Measurements from ENCODE around the gene BTRC. TPM values are rescaled to one million over a fixed set of nuclear protein-coding genes. Genes with fewer than 3 reads are reported as not detected.
A peak's percentile ranks its signal among the peaks of the same experiment; 100 is the strongest.
"Not testable (repeated sequence)": the region's sequence is repeated elsewhere in the genome, so short reads cannot be mapped to it uniquely, and the experiment has no call there.

BTRC gene
- total RNA-seq, 2 experiments from 2014 or later: 13.5 to 15.2 TPM

DNA sequence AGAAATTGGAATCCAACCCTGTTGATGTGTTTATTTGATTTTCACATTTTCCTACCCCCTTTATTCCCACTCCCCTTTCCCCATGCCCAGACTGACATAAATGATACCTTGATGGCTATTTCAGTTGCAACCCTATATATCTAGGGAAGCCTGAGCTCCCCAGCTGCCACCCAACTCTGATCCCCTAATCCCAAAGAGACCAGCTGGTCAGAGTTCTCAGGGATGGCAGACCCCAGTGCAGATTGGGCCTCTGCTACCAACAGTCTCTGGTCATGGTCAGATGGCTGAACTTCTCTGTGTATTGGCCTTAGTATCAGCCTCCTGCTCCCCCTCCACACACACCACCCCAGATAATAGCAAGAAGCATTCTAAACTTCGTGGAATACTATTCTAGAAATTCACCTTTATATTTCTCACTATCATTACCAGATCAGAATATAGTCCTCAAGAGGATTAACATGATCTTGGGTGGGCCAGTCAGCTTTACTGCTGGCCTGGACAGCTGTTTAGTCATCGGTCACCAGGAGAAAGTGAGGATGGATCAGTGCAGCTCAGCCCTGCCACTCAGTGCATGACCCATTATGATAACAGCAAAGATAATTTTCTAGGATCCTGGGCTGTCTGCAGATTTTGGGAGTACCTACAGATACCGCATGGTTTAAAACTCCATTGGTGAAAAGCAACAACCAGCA is 24.5 kb upstream of the BTRC start:
- no peaks in the 10 kb centered on the region for H3K9me3 Mint-ChIP-seq
- no peak for ATAC-seq (ENCODE audit: low read depth)
- H3K4me3 Mint-ChIP-seq: no peak overlapping the region
- POLR2A ChIA-PET: no interaction called here
- H3K27me3 Mint-ChIP-seq: peaks cover 15% of the 10 kb centered on the region
- no peak overlapping the region for H3K27ac Mint-ChIP-seq
- no peaks in the 10 kb centered on the region for H3K4me1 Mint-ChIP-seq
- no peaks in the 10 kb centered on the region for H3K36me3 Mint-ChIP-seq
- no peak for DNase-seq

DNA sequence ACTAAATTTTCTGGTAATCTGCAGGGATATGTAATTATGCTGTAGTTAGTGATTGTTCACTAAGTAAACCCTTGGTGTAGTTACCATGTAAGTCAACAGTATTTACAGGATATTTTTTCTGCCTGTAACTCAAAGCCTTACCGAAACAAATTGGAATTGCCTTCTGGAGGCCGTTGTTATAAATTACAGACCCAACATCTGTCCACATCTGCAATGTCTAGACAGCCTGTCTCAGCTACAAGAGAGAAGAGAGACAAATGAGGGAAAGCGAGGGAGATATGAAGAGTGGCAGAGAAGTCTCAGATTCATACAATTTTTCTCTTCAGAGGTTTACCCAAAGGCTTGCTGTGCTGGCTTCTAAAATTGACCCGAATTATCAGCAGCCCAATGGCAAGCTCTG is 23.7 kb upstream of the BTRC start:
- POLR2A ChIA-PET: no interaction called here
- H3K36me3 Mint-ChIP-seq: no peaks in the 10 kb centered on the region
- no peak for ATAC-seq (ENCODE audit: low read depth)
- H3K9me3 Mint-ChIP-seq: no peaks in the 10 kb centered on the region
- H3K27ac Mint-ChIP-seq: no peak overlapping the region
- DNase-seq: no peak
- H3K4me1 Mint-ChIP-seq: no peaks in the 10 kb centered on the region
- no peak overlapping the region for H3K4me3 Mint-ChIP-seq
- peaks cover 14% of the 10 kb centered on the region for H3K27me3 Mint-ChIP-seq

DNA sequence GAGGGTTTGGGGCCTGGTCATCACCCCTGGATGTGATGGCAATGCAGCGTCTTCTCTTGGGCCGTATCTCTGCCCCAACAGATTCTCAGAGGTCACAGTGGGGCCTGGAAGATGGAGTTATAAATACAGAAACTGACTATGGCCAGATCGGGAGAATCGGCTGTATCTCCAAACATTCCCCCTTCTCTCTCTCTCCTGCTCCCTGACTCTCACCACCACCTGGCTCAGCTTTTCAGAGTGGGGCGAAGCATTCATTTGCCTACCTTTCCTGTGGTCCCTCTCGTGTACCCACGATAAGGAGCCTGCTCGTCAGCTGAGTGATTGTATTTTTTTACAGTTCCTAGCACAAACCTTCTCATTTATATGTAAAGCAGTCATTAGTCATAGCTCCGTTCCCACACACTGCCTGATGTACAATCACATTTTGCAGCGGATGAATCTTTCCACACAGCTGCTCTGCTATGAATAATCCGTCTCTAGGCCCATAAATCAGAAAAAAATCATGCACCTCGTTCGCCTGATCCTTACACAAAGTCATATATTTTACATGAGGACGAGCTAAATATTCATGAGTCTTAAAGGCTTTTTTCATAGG is 23.2 kb upstream of the BTRC start:
- ATAC-seq (ENCODE audit: low read depth): no peak
- H3K27me3 Mint-ChIP-seq: peaks cover 14% of the 10 kb centered on the region
- no peak overlapping the region for H3K27ac Mint-ChIP-seq
- DNase-seq: no peak
- no peak overlapping the region for H3K4me3 Mint-ChIP-seq
- H3K36me3 Mint-ChIP-seq: no peaks in the 10 kb centered on the region
- H3K9me3 Mint-ChIP-seq: no peaks in the 10 kb centered on the region
- POLR2A ChIA-PET: no interaction called here
- no peaks in the 10 kb centered on the region for H3K4me1 Mint-ChIP-seq

- no peak overlapping the region for H3K4me3 Mint-ChIP-seq
- DNase-seq (no peak), ATAC-seq (ENCODE audit: low read depth) (no peak)
- peaks cover 15% of the 10 kb centered on the region for H3K27me3 Mint-ChIP-seq
- no peaks in the 10 kb centered on the region for H3K9me3 Mint-ChIP-seq
- H3K27ac Mint-ChIP-seq: no peak overlapping the region
- no peaks in the 10 kb centered on the region for H3K4me1 Mint-ChIP-seq
- no peaks in the 10 kb centered on the region for H3K36me3 Mint-ChIP-seq
- POLR2A ChIA-PET: no interaction called here
Measured at GRCh38 chr10:101331956-101332355, 22.0 kb upstream of the BTRC start.

- H3K4me1 Mint-ChIP-seq; DNase-seq; ATAC-seq (ENCODE audit: low read depth); H3K9me3 Mint-ChIP-seq; POLR2A ChIA-PET; H3K36me3 Mint-ChIP-seq; H3K27ac Mint-ChIP-seq; H3K4me3 Mint-ChIP-seq: not testable (repeated sequence)
- H3K27me3 Mint-ChIP-seq: peaks cover 15% of the 10 kb centered on the region
Measured at GRCh38 chr10:101334259-101334658, 19.7 kb upstream of the BTRC start.

DNA sequence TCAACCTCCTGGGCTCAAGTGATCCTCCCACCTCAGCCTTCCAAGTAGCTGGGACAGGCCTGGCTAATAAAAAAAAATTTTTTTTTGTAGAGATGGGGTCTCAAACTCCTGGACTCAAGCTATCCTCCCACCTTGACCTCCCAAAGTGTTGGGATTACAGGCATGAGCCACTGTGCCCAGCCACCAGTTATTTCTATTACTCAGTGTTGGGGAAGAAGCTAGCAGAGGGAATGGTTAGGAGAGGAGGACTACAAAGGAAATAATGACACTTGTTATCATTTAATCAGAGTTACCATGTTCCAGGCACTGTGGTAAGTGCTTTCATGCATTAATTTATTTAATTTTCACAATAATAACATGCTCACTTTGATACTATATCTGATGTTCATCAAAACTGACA is 17.6 kb upstream of the BTRC start:
- POLR2A ChIA-PET: no interaction called here
- DNase-seq (no peak), ATAC-seq (ENCODE audit: low read depth) (no peak)
- Mint-ChIP-seq H3K36me3 (no peaks in the 10 kb centered on the region), H3K4me3 (no peak overlapping the region), H3K27me3 (peaks cover 9% of the 10 kb centered on the region), H3K9me3 (no peaks in the 10 kb centered on the region), H3K4me1 (no peaks in the 10 kb centered on the region), H3K27ac (no peak overlapping the region)

GRCh38 chr10:101337836-101338235 is 16.1 kb upstream of the BTRC start:
- H3K27me3 Mint-ChIP-seq: peaks cover 9% of the 10 kb centered on the region
- DNase-seq: no peak
- POLR2A ChIA-PET: no interaction called here
- no peak overlapping the region for H3K4me3 Mint-ChIP-seq
- no peak for ATAC-seq (ENCODE audit: low read depth)
- no peaks in the 10 kb centered on the region for H3K4me1 Mint-ChIP-seq
- no peak overlapping the region for H3K27ac Mint-ChIP-seq
- H3K36me3 Mint-ChIP-seq: no peaks in the 10 kb centered on the region
- no peaks in the 10 kb centered on the region for H3K9me3 Mint-ChIP-seq

DNA sequence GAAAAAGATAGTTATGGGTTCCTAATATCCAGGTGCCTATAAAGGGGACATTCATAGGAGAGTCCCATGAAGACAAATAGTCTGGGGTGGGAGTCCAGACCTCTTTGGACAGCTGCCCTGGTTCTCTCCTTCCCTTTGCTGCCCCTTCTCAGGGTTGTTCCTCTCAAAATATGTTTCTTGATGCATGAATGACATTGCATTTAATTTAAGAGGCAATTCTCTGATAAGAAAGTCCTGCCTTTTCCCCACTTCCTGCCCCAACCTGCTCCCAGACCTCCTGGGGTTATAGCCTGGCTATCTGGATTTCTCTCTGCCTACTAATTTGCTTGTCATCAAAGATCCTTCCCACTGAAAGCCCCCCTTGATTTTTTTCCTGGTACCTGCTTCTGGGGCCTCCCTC is 12.5 kb upstream of the BTRC start:
- no peaks in the 10 kb centered on the region for H3K4me1 Mint-ChIP-seq
- H3K36me3 Mint-ChIP-seq: no peaks in the 10 kb centered on the region
- H3K9me3 Mint-ChIP-seq: no peaks in the 10 kb centered on the region
- H3K4me3 Mint-ChIP-seq: no peak overlapping the region
- ATAC-seq (ENCODE audit: low read depth) (no peak), DNase-seq (no peak)
- H3K27ac Mint-ChIP-seq: no peak overlapping the region
- H3K27me3 Mint-ChIP-seq: peaks cover 7% of the 10 kb centered on the region
- POLR2A ChIA-PET: no interaction called here

- Mint-ChIP-seq H3K27ac (no peak overlapping the region), H3K36me3 (no peaks in the 10 kb centered on the region), H3K27me3 (peaks cover 15% of the 10 kb centered on the region), H3K4me1 (peaks cover 2% of the 10 kb centered on the region), H3K9me3 (no peaks in the 10 kb centered on the region), H3K4me3 (no peak overlapping the region)
- no peak for DNase-seq
- no peak for ATAC-seq (ENCODE audit: low read depth)
- POLR2A ChIA-PET: no interaction called here
Measured at GRCh38 chr10:101346177-101346576, 7.8 kb upstream of the BTRC start.

GRCh38 chr10:101351017-101351416 is 2.9 kb upstream of the BTRC start:
- DNase-seq (no peak), ATAC-seq (ENCODE audit: low read depth) (no peak)
- H3K4me3 Mint-ChIP-seq: no peak overlapping the region
- peaks cover 16% of the 10 kb centered on the region for H3K4me1 Mint-ChIP-seq
- POLR2A ChIA-PET: no interaction called here
- peaks cover 1% of the 10 kb centered on the region for H3K9me3 Mint-ChIP-seq
- no peak overlapping the region for H3K27ac Mint-ChIP-seq
- peaks cover 16% of the 10 kb centered on the region for H3K27me3 Mint-ChIP-seq
- H3K36me3 Mint-ChIP-seq: peaks cover 4% of the 10 kb centered on the region

- Mint-ChIP-seq H3K27me3 (peaks cover 16% of the 10 kb centered on the region), H3K9me3 (peaks cover 1% of the 10 kb centered on the region), H3K4me1 (peaks cover 16% of the 10 kb centered on the region), H3K4me3 (no peak overlapping the region), H3K36me3 (peaks cover 4% of the 10 kb centered on the region), H3K27ac (no peak overlapping the region)
- DNase-seq (no peak), ATAC-seq (ENCODE audit: low read depth) (no peak)
- POLR2A ChIA-PET: no interaction called here
Measured at GRCh38 chr10:101351477-101351876, 2.5 kb upstream of the BTRC start.

DNA sequence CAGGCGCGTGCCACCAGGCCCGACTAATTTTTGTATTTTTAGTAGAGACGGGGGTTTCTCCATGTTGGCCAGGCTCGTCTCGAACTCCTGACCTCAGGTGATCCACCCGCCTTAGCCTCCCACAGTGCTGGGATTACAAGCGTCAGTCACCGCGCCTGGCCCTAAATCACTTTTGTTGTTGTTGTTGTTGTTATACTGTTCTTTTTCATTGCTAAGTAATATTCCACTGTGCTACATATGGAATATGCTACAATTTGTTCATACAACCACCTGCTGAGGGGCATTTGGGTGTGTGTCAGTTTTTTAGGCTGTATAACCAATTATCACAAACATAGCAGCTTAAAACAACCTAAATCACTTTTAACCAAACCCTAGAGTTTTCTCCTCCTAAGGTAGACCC is 1.1 kb upstream of the BTRC start:
- H3K4me3 Mint-ChIP-seq; POLR2A ChIA-PET; H3K9me3 Mint-ChIP-seq; H3K36me3 Mint-ChIP-seq; DNase-seq; ATAC-seq (ENCODE audit: low read depth); H3K27ac Mint-ChIP-seq: not testable (repeated sequence)
- Mint-ChIP-seq H3K27me3 (peaks cover 16% of the 10 kb centered on the region), H3K4me1 (peaks cover 16% of the 10 kb centered on the region)

DNA sequence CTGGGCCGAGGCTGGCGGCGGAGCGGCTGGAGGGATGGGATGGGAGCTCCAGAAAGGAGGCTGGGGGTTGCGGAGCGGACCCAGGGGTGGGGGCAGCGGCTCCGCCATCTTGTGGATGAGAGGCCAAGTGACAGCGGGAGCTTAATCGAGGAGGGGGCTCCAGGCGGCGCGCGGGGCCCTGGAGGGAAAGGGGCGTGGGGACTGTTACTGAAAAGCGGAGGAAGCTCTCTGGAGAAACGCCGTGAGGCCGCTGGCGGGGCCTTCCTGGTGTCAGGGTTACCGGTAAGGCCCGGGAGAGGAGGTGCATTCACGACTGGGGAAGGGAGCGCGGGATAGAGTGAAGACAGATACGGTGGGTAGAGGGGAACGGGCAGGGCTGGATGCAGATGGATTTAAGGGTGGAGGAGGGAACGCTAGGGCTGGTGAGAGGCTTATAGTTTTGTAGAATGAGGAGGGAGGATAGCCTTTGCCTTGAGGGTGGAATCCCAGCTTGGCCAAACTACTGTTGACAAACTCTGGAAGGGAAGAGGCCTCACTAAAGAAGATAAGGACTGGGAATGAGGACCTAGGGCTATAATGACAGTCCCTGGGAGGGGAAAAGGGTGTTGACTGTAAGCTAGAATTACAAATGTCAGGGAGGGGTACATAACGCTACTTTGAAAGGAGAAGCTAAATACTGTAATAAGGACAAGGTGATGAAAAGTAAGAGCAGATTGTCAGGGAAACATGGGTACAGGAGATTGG is 535 bp downstream of the BTRC start:
- POLR2A ChIA-PET: no interaction called here
- ATAC-seq (ENCODE audit: low read depth) (peak; percentile 19), DNase-seq (no peak)
- peak overlapping the region; percentile 97 for H3K4me3 Mint-ChIP-seq
- peaks cover 6% of the 10 kb centered on the region for H3K36me3 Mint-ChIP-seq
- H3K27ac Mint-ChIP-seq: peak overlapping the region; percentile 97
- peaks cover 14% of the 10 kb centered on the region for H3K4me1 Mint-ChIP-seq
- H3K9me3 Mint-ChIP-seq: peaks cover 1% of the 10 kb centered on the region
- peaks cover 10% of the 10 kb centered on the region for H3K27me3 Mint-ChIP-seq

DNA sequence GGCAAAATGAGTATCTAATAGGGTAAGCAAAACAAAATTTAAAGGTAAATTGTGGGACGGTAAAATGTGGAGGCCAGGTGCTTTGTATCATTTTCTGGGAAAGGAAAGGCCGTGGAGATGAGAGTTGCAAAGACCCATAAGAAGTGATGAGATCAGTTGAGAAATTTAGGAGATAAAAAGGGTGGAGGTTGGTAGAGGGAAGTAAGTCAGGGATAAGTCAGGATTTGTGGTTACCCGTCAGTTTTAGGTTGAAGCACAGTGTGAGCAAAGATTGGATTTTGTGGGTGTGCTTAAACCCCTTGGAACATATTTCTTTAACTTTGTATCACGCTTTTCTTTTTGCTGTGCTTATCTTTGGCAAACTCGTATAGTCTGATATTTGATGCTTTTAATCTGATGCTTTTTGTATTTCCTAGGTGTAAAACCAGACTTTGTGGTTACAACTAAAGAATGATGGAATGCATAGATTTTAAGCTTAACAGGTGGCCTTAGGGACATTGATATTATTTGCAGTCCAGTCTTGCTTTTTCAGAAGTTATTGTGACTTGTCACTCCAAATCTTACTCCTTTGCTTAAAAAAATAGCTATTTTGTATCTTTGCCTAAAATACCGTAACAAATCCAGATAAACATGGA is 1.2 kb downstream of the BTRC start:
- H3K27me3 Mint-ChIP-seq: peaks cover 8% of the 10 kb centered on the region
- ATAC-seq (ENCODE audit: low read depth) (no peak), DNase-seq (no peak)
- peaks cover 14% of the 10 kb centered on the region for H3K4me1 Mint-ChIP-seq
- no peak overlapping the region for H3K27ac Mint-ChIP-seq
- POLR2A ChIA-PET: no interaction called here
- peaks cover 6% of the 10 kb centered on the region for H3K36me3 Mint-ChIP-seq
- peak overlapping the region; percentile 97 for H3K4me3 Mint-ChIP-seq
- H3K9me3 Mint-ChIP-seq: peaks cover 1% of the 10 kb centered on the region
